GM12891 (cell line): ENCODE measurements around the gene NEIL1.
A peak's percentile ranks its signal among the peaks of the same experiment; 100 is the strongest.
"Not testable (repeated sequence)": the region's sequence is repeated elsewhere in the genome, so short reads cannot be mapped to it uniquely, and the experiment has no call there.

Source experiments
- DNase-seq: peaks from one replicate; pipeline ENCODE4 v3.0.0; 2011; ENCODE audit warnings: low spot score; ENCODE audit not compliant: insufficient read length
- FAIRE-seq: peaks from 2 replicates; lab custom pipeline; 2011; peaks lifted over from hg19 to GRCh38; lab: Jason Lieb, UNC
- PAX5 ChIP-seq: IDR thresholded peaks from 2 replicates; pipeline ENCODE4 v1.6.1; 2011; ENCODE audit warnings: low read length, moderate library complexity, mild to moderate bottlenecking; ENCODE audit not compliant: insufficient read depth, severe bottlenecking
- POLR2A ChIP-seq: IDR thresholded peaks from 2 replicates; pipeline ENCODE4 v1.6.1; 2011; ENCODE audit warnings: low read depth, low read length, control low read depth
- POLR2AphosphoS5 ChIP-seq: IDR thresholded peaks from 2 replicates; pipeline ENCODE4 v1.6.1; 2011; ENCODE audit warnings: low read depth, low read length, control low read depth
- POU2F2 ChIP-seq: IDR thresholded peaks from 2 replicates; pipeline ENCODE4 v1.6.1; 2011; ENCODE audit warnings: low read depth, mild to moderate bottlenecking, control low read depth, low read length, moderate library complexity
- SPI1 ChIP-seq: IDR thresholded peaks from 2 replicates; pipeline ENCODE4 v1.6.1; 2011; ENCODE audit warnings: low read depth, low read length, control low read depth
- TAF1 ChIP-seq: IDR thresholded peaks from 2 replicates; pipeline ENCODE4 v1.6.1; 2011; ENCODE audit warnings: low read depth, low read length, control low read depth

The NEIL1 gene

GRCh38 chr15:75313116-75313845 lies 33.6 kb upstream of the NEIL1 start:
- FAIRE-seq (no peak), DNase-seq (no peak)
- TF ChIP-seq POLR2AphosphoS5 (no peak), SPI1 (no peak), PAX5 (no peak), POLR2A (no peak), TAF1 (no peak), POU2F2 (no peak)

DNA sequence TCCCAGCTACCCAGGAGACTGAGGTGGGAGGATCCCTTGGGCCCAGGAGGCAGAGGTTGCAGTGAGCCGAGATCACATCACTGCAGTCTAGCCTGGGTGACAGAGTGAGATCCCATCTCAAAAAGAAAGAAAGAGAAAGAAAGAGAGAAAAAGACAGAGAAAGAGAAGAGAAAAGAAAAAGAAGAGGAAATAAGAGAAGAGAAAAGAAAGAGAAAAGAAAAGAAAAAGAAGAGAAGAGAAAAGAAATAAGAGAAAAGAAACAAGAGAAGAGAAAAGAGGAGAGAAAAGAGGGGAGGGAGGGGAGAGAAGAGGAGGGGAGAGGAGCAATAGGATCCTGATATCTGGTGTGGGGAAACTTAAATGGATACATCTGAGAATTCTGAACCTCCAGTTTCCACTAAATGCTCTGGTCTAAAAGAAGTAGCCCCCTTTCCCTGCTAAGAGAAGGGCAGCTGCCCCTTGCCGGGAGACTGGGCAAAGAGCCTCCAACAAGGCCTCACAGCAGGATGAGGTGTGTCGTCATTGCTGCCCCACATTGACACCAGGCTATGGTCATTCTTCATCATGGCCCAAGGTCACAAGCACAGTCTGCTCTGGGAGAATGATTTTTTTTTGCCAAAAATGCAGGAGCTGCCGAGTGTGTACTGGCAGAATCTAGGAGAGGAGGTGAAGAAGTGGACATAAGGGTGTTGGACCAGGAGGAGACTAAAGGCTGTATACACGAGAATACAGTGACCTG lies 32.1 kb upstream of the NEIL1 start:
- TF ChIP-seq POLR2AphosphoS5 = no peak
- no peak for TF ChIP-seq SPI1
- TF ChIP-seq TAF1 = no peak
- no peak for TF ChIP-seq PAX5
- no peak for TF ChIP-seq POLR2A
- TF ChIP-seq POU2F2 = no peak
- DNase-seq (no peak), FAIRE-seq (no peak)

DNA sequence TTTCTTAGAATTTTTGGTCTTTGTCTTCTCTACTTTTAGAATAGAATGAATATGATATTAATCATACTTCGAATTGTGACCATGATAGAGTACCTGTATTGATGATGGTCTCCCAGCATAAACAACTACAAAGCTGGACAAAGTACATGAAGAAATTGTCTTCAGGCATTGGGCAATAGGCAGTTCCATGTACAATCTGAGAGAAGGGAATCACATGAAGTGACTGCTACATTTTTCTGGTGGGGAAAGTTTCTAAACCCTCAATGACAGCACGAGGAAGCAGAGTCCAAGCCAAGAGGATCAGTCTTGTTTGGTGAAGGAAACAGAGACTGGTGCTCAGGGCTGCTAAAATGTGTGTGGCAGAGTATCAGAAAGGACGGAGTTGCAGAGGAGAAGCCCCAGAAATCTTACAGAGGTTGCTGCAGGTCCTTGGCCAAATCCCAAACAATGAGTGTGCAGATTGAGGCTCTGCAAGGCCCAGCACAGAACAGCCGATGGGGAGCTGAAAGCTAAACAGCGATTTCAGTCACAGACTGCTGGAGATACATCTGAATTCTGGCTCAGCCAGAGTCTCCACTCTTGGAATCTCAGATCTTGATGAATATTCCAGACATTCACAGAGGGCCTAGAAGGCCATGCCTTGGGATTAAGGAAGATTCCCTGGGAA lies 27.5 kb upstream of the NEIL1 start:
- not testable (repeated sequence) for DNase-seq, FAIRE-seq

- FAIRE-seq (no peak), DNase-seq (no peak)
- 0 out of 2 replicates have a peak, but pooled peaks have one; percentile 14 for TF ChIP-seq SPI1
- TF ChIP-seq PAX5 = no peak
- no peak for TF ChIP-seq POLR2AphosphoS5
- TF ChIP-seq POU2F2 = no peak
- no peak for TF ChIP-seq POLR2A
Measured at GRCh38 chr15:75321711-75322110, 25.1 kb upstream of the NEIL1 start.

DNA sequence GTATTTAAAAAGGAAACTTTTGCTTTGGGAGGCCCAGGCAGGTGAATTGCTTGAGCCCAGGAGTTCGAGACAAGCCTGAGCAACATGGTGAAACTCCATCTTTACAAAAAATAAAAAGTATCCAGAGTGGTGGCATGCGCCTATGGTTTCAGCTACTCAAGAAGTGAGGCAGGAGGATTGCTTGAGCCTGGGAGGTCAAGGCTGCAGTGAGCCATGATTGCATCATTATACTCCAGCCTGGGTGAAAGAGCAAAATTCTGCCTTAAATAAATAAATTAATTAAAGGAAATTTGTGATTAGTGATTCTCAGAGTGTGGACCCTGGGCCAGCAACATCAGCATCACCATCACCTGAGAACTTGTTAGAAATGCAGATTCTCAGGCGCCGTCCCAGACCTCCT lies 20.9 kb upstream of the NEIL1 start:
- no peak for TF ChIP-seq SPI1
- TF ChIP-seq POLR2A = no peak
- FAIRE-seq (no peak), DNase-seq (no peak)

DNA sequence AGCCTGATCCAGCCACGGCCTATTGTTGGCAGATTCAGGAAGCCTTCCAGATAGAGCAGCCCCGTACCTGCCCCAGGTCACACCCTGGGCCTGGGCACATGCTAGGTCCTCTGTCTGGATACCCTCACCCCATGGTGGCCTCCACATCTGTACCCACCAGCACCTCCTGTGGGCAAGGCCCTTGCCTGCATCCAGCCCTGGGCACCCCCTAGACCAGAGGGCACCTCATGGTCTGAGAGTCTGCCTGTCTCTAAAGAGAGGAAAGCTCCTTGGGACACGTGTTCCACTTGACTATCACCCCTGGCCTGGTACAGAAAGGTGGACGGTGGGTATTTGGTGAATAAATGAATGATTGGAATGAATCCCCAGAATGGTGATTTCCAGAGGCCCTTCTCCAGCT lies 19.8 kb upstream of the NEIL1 start:
- FAIRE-seq (no peak), DNase-seq (no peak)
- no peak for TF ChIP-seq POU2F2

- TF ChIP-seq SPI1 (no peak), POLR2AphosphoS5 (no peak), TAF1 (no peak), POU2F2 (no peak), POLR2A (no peak), PAX5 (no peak)
- FAIRE-seq = no peak
- no peak for DNase-seq
Measured at GRCh38 chr15:75327491-75327890, 19.3 kb upstream of the NEIL1 start.

- no peak for TF ChIP-seq PAX5
- no peak for TF ChIP-seq POLR2A
- TF ChIP-seq SPI1 = no peak
- no peak for TF ChIP-seq TAF1
- TF ChIP-seq POLR2AphosphoS5 = no peak
- no peak for TF ChIP-seq POU2F2
- FAIRE-seq (no peak), DNase-seq (no peak)
Measured at GRCh38 chr15:75328493-75329314, 18.1 kb upstream of the NEIL1 start.

GRCh38 chr15:75329571-75329970 lies 17.3 kb upstream of the NEIL1 start:
- TF ChIP-seq POLR2A = no peak
- no peak for TF ChIP-seq SPI1
- TF ChIP-seq TAF1 = no peak
- TF ChIP-seq POLR2AphosphoS5 = no peak
- TF ChIP-seq POU2F2 = no peak
- DNase-seq = no peak
- FAIRE-seq = no peak

GRCh38 chr15:75332093-75332492 lies 14.7 kb upstream of the NEIL1 start:
- FAIRE-seq = not testable (repeated sequence)

GRCh38 chr15:75333654-75334419 lies 13.0 kb upstream of the NEIL1 start:
- FAIRE-seq, DNase-seq: not testable (repeated sequence)

More at GRCh38 chr15:75332093-75332492, 14.7 kb upstream of the NEIL1 start:
- not testable (repeated sequence) for DNase-seq
